GM12878 (cell line): ENCODE measurements around the gene PLOD2. TPM values are rescaled to one million over a fixed set of nuclear protein-coding genes. Genes with fewer than 3 reads are reported as not detected.

ENCODE experiments used
- CTCF ChIP-seq, 3 experiments: IDR thresholded peaks in 2 of 3; conservative IDR thresholded peaks in 1 of 3; 2 replicates each; pipeline ENCODE4 v1.5.1; 2011; ENCODE audit warnings: low read depth in 3 of 3, low read length in 3 of 3, mild to moderate bottlenecking in 3 of 3, control low read depth in 2 of 3, moderate library complexity in 2 of 3, inconsistent platforms in 1 of 3, mixed read lengths in 1 of 3; ENCODE audit not compliant: control insufficient read depth in 2 of 3, insufficient read depth in 1 of 3; ENCODE audit errors: extremely low read depth in 1 of 3
- E2F4 ChIP-seq: IDR thresholded peaks from 2 replicates; pipeline ENCODE4 v1.6.1; 2012; ENCODE audit warnings: low read depth, low read length, improper control_type of control experiment
- FOS ChIP-seq: IDR thresholded peaks from 3 replicates; pipeline ENCODE4 v1.6.1; 2011; ENCODE audit warnings: borderline replicate concordance; ENCODE audit not compliant: insufficient read length; ENCODE audit errors: extremely low read depth
- FOXM1 ChIP-seq: IDR thresholded peaks from 2 replicates; pipeline ENCODE4 v1.6.1; 2012; ENCODE audit warnings: low read depth, mild to moderate bottlenecking, inconsistent platforms, low read length, moderate library complexity
- HDAC6 ChIP-seq: fragments of 200-600 bp; sonication (generic); IDR thresholded peaks from one replicate; pipeline ENCODE4 v1.8.0; 2017; ENCODE audit warnings: antibody characterized with exemption; ENCODE audit not compliant: unreplicated experiment
- IKZF1 ChIP-seq: fragments of 450-650 bp; conservative IDR thresholded peaks from 2 replicates; pipeline ENCODE4 v1.6.1; 2017; ENCODE audit warnings: antibody characterized with exemption, mild to moderate bottlenecking
- PML ChIP-seq: IDR thresholded peaks from 2 replicates; pipeline ENCODE4 v1.6.1; 2012; ENCODE audit warnings: low read length, inconsistent platforms
- RAD21 ChIP-seq: IDR thresholded peaks from 2 replicates; pipeline ENCODE4 v1.6.1; 2011; ENCODE audit warnings: mild to moderate bottlenecking, low read depth, low read length, moderate library complexity; ENCODE audit not compliant: insufficient read depth
- STAT1 ChIP-seq: fragments of 450-650 bp; conservative IDR thresholded peaks from 2 replicates; pipeline ENCODE4 v1.6.1; 2014; ENCODE audit warnings: antibody characterized with exemption, mild to moderate bottlenecking
- TCF12 ChIP-seq: IDR thresholded peaks from 2 replicates; pipeline ENCODE4 v1.6.1; 2011; ENCODE audit warnings: low read depth, mild to moderate bottlenecking, low read length
- TCF3 ChIP-seq: IDR thresholded peaks from 2 replicates; pipeline ENCODE4 v1.6.1; 2012; ENCODE audit warnings: low read depth, mild to moderate bottlenecking, low read length, borderline replicate concordance; ENCODE audit not compliant: insufficient read depth
- ZBTB11 ChIP-seq: fragments of 450-650 bp; formaldehyde crosslinking; IDR thresholded peaks from 2 replicates; pipeline ENCODE4 v1.5.0; 2022; ENCODE audit warnings: mild to moderate bottlenecking, missing genetic modification characterization
- ZBTB33 ChIP-seq: fragments of 450-650 bp; IDR thresholded peaks from 2 replicates; pipeline ENCODE4 v1.6.1; 2017; ENCODE audit warnings: mild to moderate bottlenecking
- polyA plus RNA-seq, 11 experiments: library from polyadenylated mRNA; depleted of rRNA in 4 of 11; unstranded in 6 of 11; stranded (reverse) in 5 of 11; fragments of >200 nt; fragmentation: Nextera tagmentation in 4 of 11; fragmentation: Illumina TruSeq in 1 of 11; extraction: Ambion mirVana in 4 of 11; extraction: Trizol in 1 of 11; gene quantifications; 1 replicate in 1 of 11; 2 replicates in 10 of 11; pipeline versions ENCODE4 v1.2.1 to v1.2.3, GENCODE V29; 2011 to 2016; ENCODE audit warnings: inconsistent platforms in 2 of 11, missing spikeins in 2 of 11, low read depth in 1 of 11
- total RNA-seq, 4 experiments: library from RNA; depleted of rRNA in 3 of 4; stranded (reverse); fragments of >200 nt in 3 of 4; fragmentation: Illumina TruSeq in 1 of 4; extraction: Trizol in 1 of 4; gene quantifications; 2 replicates each; pipeline versions ENCODE4 v1.2.1 to v1.2.3, GENCODE V29; 2013 to 2021

The PLOD2 gene
- total and polyA plus RNA-seq, 10 of the 15 experiments (the other 5 are each of a cell fraction or from before 2014, with no cell fraction given): 0.03 to 0.56 (median 0.33) TPM; not detected in 4

GRCh38 chr3:146189519-146190173, 28.7 kb upstream of the PLOD2 start (continued):
- TF ChIP-seq STAT1: no peak
- TF ChIP-seq ZBTB11: no peak
- no peak for TF ChIP-seq FOS
- TF ChIP-seq ZBTB33: no peak
- TF ChIP-seq IKZF1: no peak
- peak; percentile 69 for TF ChIP-seq RAD21
- TF ChIP-seq PML: no peak
- no peak for TF ChIP-seq TCF3
- TF ChIP-seq E2F4: no peak
- TF ChIP-seq CTCF (IDR thresholded peaks at IDR 0.05 in 2 of 3, conservative IDR thresholded peaks at IDR 0.05 in 1 of 3; ENCODE audit: control insufficient read depth in 2 of 3, extremely low read depth in 1 of 3, insufficient read depth in 1 of 3, low read depth in 3 of 3, low read length in 3 of 3): peak; percentile 67 to 73 (median 72)
- TF ChIP-seq TCF12: no peak
- TF ChIP-seq FOXM1: no peak
- no peak for TF ChIP-seq HDAC6
- TF ChIP-seq, all 136 proteins: peak for 3
